Epithelial cell of esophagus (primary cell): ENCODE measurements around the gene LBX2.

Source experiments
- DNase-seq: peaks from one replicate; pipeline ENCODE4 v3.0.0; 2010; ENCODE audit warnings: low read depth
- H3K4me3 ChIP-seq: 2 replicates; pipeline ENCODE4 v1.5.1; 2011; ENCODE audit warnings: mild to moderate bottlenecking, low read length, control low read depth
- CTCF ChIP-seq: IDR thresholded peaks from 2 replicates; pipeline ENCODE4 v1.5.1; 2011; ENCODE audit warnings: low read depth, mild to moderate bottlenecking, low read length, control low read depth, inconsistent platforms; ENCODE audit not compliant: insufficient read depth; ENCODE audit errors: missing control alignments

LBX2 gene

GRCh38 chr2:74538881-74539339, 39.5 kb upstream of the LBX2 start:
- no peak for DNase-seq
- no peak overlapping the region for H3K4me3 ChIP-seq
- TF ChIP-seq CTCF: no peak

- no peak for TF ChIP-seq CTCF
- peak; percentile 76 for DNase-seq
- H3K4me3 ChIP-seq: no peak overlapping the region
Observed at GRCh38 chr2:74537140-74537539, 37.7 kb upstream of the LBX2 start.

- no peak for DNase-seq
- TF ChIP-seq CTCF: no peak
- no peak overlapping the region for H3K4me3 ChIP-seq
Observed at GRCh38 chr2:74536166-74536950, 37.0 kb upstream of the LBX2 start.

- no peak overlapping the region for H3K4me3 ChIP-seq
- no peak for DNase-seq
- TF ChIP-seq CTCF: no peak
Observed at GRCh38 chr2:74535440-74535965, 36.1 kb upstream of the LBX2 start.

- DNase-seq: no peak
- TF ChIP-seq CTCF: no peak
- no peak overlapping the region for H3K4me3 ChIP-seq
Observed at GRCh38 chr2:74534411-74534810, 35.0 kb upstream of the LBX2 start.

GRCh38 chr2:74533464-74533863, 34.1 kb upstream of the LBX2 start:
- no peak for TF ChIP-seq CTCF
- no peak for DNase-seq

GRCh38 chr2:74532222-74532621, 32.8 kb upstream of the LBX2 start:
- DNase-seq: peak; percentile 70
- peak; percentile 27 for TF ChIP-seq CTCF
- no peak overlapping the region for H3K4me3 ChIP-seq

More at GRCh38 chr2:74533464-74533863, 34.1 kb upstream of the LBX2 start:
- no peak overlapping the region for H3K4me3 ChIP-seq
